GM23248 (cell line): Measurements from ENCODE around the gene SLC5A3. TPM values are rescaled to one million over a fixed set of nuclear protein-coding genes. Genes with fewer than 3 reads are reported as not detected.

Source experiments
- DNase-seq: peaks from one replicate; pipeline ENCODE4 v3.0.0-alpha.2; 2015
- H2AFZ ChIP-seq: fragments of 200-600 bp; sonication (generic); 2 replicates; pipeline ENCODE4 v1.6.1; 2016; ENCODE audit warnings: antibody characterized with exemption
- H3F3A ChIP-seq: fragments of 200-600 bp; sonication (generic); 2 replicates; pipeline ENCODE4 v1.6.1; 2016; ENCODE audit warnings: mild to moderate bottlenecking, antibody characterized with exemption, mixed run types; ENCODE audit not compliant: insufficient read depth
- H3K27ac ChIP-seq: fragments of 200-600 bp; sonication (generic); 2 replicates; pipeline ENCODE4 v1.5.1; 2016; ENCODE audit warnings: mild to moderate bottlenecking
- H3K27me3 ChIP-seq: fragments of 200-600 bp; sonication (generic); replicated peaks from 2 replicates; pipeline ENCODE4 v1.6.1; 2016; ENCODE audit warnings: mild to moderate bottlenecking; ENCODE audit not compliant: insufficient read depth
- H3K36me3 ChIP-seq: fragments of 200-600 bp; sonication (generic); 2 replicates; pipeline ENCODE4 v1.6.1; 2016; ENCODE audit warnings: low read depth, mild to moderate bottlenecking
- H3K4me1 ChIP-seq: fragments of 200-600 bp; sonication (generic); 2 replicates; pipeline ENCODE4 v1.6.1; 2016; ENCODE audit warnings: mild to moderate bottlenecking; ENCODE audit not compliant: insufficient read depth
- H3K4me2 ChIP-seq: fragments of 200-600 bp; sonication (generic); one replicate; pipeline ENCODE4 v1.6.1; 2016; ENCODE audit warnings: mild to moderate bottlenecking; ENCODE audit not compliant: unreplicated experiment
- H3K4me3 ChIP-seq: fragments of 200-600 bp; sonication (generic); 2 replicates; pipeline ENCODE4 v1.5.1; 2016; ENCODE audit warnings: mild to moderate bottlenecking
- H3K79me2 ChIP-seq: fragments of 200-600 bp; sonication (generic); 2 replicates; pipeline ENCODE4 v1.6.1; 2016; ENCODE audit warnings: mild to moderate bottlenecking; ENCODE audit not compliant: insufficient read depth
- H3K9ac ChIP-seq: fragments of 200-600 bp; sonication (generic); 2 replicates; pipeline ENCODE4 v1.6.1; 2016; ENCODE audit warnings: mild to moderate bottlenecking
- H3K9me2 ChIP-seq: fragments of 200-600 bp; sonication (generic); 2 replicates; pipeline ENCODE4 v1.6.1; 2016; ENCODE audit warnings: mixed run types, mild to moderate bottlenecking, moderate library complexity; ENCODE audit not compliant: insufficient read depth
- H3K9me3 ChIP-seq: fragments of 200-600 bp; sonication (generic); one replicate; pipeline ENCODE4 v1.6.1; 2017; ENCODE audit warnings: low read depth
- H4K20me1 ChIP-seq: fragments of 200-600 bp; sonication (generic); 2 replicates; pipeline ENCODE4 v1.6.0; 2016; ENCODE audit not compliant: insufficient read depth
- EZH2 ChIP-seq: fragments of 200-600 bp; sonication (generic); IDR thresholded peaks from 2 replicates; pipeline ENCODE4 v1.6.1; 2018; ENCODE audit warnings: antibody characterized with exemption, mild to moderate bottlenecking; ENCODE audit not compliant: insufficient read depth, poor library complexity, severe bottlenecking
- EZH2phosphoT487 ChIP-seq: fragments of 200-600 bp; sonication (generic); IDR thresholded peaks from 2 replicates; pipeline ENCODE4 v1.6.1; 2018; ENCODE audit warnings: antibody characterized with exemption, moderate library complexity, mild to moderate bottlenecking, low read depth; ENCODE audit not compliant: insufficient read depth
- WGBS, 2 experiments: methylation state at CpG; one replicate each; pipeline ENCODE4 v1.1.6; 2015 to 2017; ENCODE audit warnings: low lambda C conversion rate in 2 of 2, low coverage in 1 of 2; ENCODE audit errors: missing lambda C conversion rate in 2 of 2; 5-methylcytosine and 5-hydroxymethylcytosine counted together
- in situ Hi-C: fragments of 300-500 bp; cut with MboI; formaldehyde crosslinking; loops from 2 replicates; pipeline ENCODE4 v1.15.0; 2020
- polyA plus RNA-seq: library from polyadenylated mRNA; unstranded; fragments of >200 nt; fragmentation: Nextera tagmentation; extraction: Ambion mirVana; gene quantifications from 2 replicates; pipeline ENCODE4 v1.2.1, GENCODE V29; 2016
- total RNA-seq: library from RNA; depleted of rRNA; stranded (reverse); fragments of >200 nt; shearing (Covaris generic); gene quantifications from 2 replicates; pipeline ENCODE4 v1.2.3, GENCODE V29; 2014

Gene SLC5A3
- total and polyA plus RNA-seq, 2 experiments from 2014 or later: 3.0 to 10.8 TPM

DNA sequence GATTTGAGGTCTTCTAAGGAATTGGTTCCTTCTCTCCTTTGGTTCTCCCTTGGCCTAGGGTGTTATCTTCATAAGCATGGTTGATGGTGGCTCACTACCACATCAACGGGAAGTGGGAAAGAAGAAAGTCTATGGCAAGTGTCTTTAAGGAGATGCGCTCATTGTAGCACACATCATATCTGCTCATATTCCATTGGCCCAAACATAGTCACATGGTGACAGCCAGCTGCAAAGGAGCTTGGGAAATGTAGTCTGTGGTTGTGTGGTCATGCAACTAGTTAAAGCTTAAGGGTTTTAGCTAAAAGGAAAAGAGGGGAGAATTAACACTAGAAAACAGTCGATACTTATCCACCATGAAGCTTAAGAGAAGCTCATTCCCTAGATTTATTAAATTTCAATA, 11.4 kb upstream of the SLC5A3 start:
- Histone ChIP-seq H3K9ac (no peak overlapping the region), H3K27me3 (no peaks in the 10 kb centered on the region), H3K79me2 (no peaks in the 10 kb centered on the region), H3K36me3 (no peaks in the 10 kb centered on the region), H2AFZ (no peak overlapping the region), H4K20me1 (no peaks in the 10 kb centered on the region), H3F3A (peaks cover 9% of the 10 kb centered on the region), H3K9me3 (no peaks in the 10 kb centered on the region), H3K4me3 (no peak overlapping the region), H3K9me2 (no peaks in the 10 kb centered on the region), H3K4me1 (peaks cover 11% of the 10 kb centered on the region), H3K4me2 (no peak overlapping the region), H3K27ac (no peak overlapping the region)
- in situ Hi-C loops: no loop called here
- 84 to 85% methylated on average over 3 of the region's 3 CpGs for WGBS, 2 experiments
- no peak for DNase-seq
- TF ChIP-seq EZH2: no peak
- TF ChIP-seq EZH2phosphoT487: no peak

DNA sequence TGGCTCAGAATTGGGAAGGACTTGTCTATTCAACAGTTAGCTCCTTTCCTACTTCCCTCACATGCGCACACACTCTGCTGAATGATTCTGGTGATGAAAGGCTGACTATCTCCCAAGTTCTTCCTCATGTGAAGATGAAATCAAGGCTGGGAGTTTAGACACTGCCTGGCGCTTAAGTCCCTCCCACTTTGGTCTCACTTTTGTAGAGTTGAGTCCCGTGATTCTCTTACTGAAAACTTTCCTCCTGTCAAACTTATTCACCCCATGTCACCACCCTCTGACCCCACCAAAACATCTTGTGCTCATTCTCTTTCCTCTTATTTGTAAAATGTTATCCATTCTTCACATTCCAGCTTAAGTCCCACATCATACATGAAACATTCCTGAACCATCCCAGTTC, 8.4 kb upstream of the SLC5A3 start:
- 50 to 54% methylated on average over 3 of the region's 3 CpGs for WGBS, 2 experiments
- H2AFZ ChIP-seq: peak overlapping the region; percentile 45
- in situ Hi-C loops: no loop called here

DNA sequence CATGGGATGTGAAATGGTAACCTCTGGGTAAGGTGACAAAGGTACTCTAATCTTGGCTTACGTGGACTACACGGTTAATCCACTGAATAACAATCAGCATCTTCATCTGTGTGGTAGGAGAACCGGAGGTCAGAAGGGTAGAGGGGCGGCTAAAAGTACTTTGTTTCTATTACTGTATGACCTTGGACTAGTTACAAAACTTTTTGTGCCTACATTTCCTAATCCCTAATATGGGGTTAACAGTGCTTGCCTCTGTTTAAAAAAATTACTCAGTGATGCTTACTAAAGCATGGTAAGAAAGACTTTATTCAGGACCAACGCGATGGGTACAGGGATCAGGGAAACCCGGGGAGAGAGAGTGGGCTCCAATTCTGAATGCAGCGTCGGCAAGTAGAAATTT, 1.7 kb upstream of the SLC5A3 start:
- TF ChIP-seq EZH2phosphoT487: no peak
- no peak for TF ChIP-seq EZH2
- H3K36me3 ChIP-seq: no peaks in the 10 kb centered on the region
- H3K9me2 ChIP-seq: no peaks in the 10 kb centered on the region
- H2AFZ ChIP-seq: no peak overlapping the region
- H3K79me2 ChIP-seq: peaks cover 27% of the 10 kb centered on the region
- no peaks in the 10 kb centered on the region for H3K27me3 ChIP-seq
- in situ Hi-C loops: no loop called here
- 83% methylated on average over 9 of the region's 9 CpGs for WGBS, 2 experiments
- H3K9me3 ChIP-seq: no peaks in the 10 kb centered on the region
- H3F3A ChIP-seq: peaks cover 10% of the 10 kb centered on the region; the same call in 1 of the 2 replicates
- H3K4me3 ChIP-seq: no peak overlapping the region
- no peak overlapping the region for H3K4me2 ChIP-seq
- H3K27ac ChIP-seq: no peak overlapping the region
- H3K4me1 ChIP-seq: peaks cover 22% of the 10 kb centered on the region
- H3K9ac ChIP-seq: no peak overlapping the region
- DNase-seq: no peak
- H4K20me1 ChIP-seq: 0 out of 2 replicates have a peak, but pooled peaks cover 1% of the 10 kb centered on the region

More for the DNA sequence above, 8.4 kb upstream of the SLC5A3 start:
- H3K79me2 ChIP-seq: no peaks in the 10 kb centered on the region
- no peaks in the 10 kb centered on the region for H3K9me2 ChIP-seq
- H3K27me3 ChIP-seq: no peaks in the 10 kb centered on the region
- no peaks in the 10 kb centered on the region for H4K20me1 ChIP-seq
- no peak overlapping the region for H3K27ac ChIP-seq
- no peaks in the 10 kb centered on the region for H3K36me3 ChIP-seq
- TF ChIP-seq EZH2 (no peak), EZH2phosphoT487 (no peak)
- H3K4me2 ChIP-seq: peak overlapping the region; percentile 28
- H3F3A ChIP-seq: peaks cover 9% of the 10 kb centered on the region
- DNase-seq: peak; percentile 22
- no peaks in the 10 kb centered on the region for H3K9me3 ChIP-seq
- no peak overlapping the region for H3K4me3 ChIP-seq
- no peak overlapping the region for H3K9ac ChIP-seq
- H3K4me1 ChIP-seq: peaks cover 11% of the 10 kb centered on the region

DNA sequence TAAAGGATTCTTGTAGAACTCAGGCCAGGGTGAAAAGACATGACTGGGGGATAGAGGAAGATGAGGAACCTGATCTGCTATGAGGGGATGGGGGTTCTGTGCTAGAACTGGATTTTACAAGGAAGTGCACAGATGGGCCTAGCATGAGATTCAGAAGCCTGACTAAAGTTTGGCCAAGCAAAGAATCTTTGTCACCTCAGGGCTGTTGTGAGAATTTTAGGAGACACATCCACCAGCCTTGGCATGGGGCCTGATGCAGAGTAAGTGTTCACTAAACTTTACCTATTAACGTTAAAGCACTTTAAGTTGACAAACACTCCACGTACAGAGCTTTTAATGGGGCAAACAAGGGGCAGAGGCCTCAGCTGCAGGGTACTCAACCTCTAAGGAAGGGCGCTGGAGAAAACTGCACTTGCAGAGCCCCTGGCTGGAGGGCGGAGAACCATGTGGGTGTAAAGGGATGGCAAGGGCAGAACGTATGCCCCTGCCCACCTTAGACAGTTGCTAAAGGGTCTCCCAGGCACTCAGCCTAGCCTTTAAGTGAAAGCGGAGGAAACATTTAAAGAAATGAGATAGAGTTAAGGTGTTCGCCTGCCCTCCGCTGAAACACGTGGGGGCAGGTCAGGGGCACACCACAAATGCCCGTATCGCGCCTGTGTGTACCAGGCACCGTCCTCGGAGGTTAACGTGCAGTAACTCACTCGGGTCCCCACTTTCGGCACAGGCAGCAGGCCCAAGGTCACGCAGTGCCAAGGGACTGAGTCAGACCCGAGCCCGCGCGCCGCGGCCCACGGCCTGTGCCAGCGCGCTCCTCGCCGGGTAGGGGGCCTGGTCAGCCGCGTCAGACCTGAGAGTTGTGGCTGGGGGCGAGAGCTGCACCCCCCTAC, 990 bp upstream of the SLC5A3 start:
- H3K36me3 ChIP-seq: no peaks in the 10 kb centered on the region
- TF ChIP-seq EZH2 (no peak), EZH2phosphoT487 (no peak)
- in situ Hi-C loops: no loop called here
- 0 out of 2 replicates have a peak, but pooled peaks cover 4% of the 10 kb centered on the region for H4K20me1 ChIP-seq
- peaks cover 34% of the 10 kb centered on the region for H3K79me2 ChIP-seq
- peaks cover 24% of the 10 kb centered on the region for H3K4me1 ChIP-seq
- H2AFZ ChIP-seq: peak overlapping the region; percentile 89
- DNase-seq: peak; percentile 65
- no peaks in the 10 kb centered on the region for H3K9me2 ChIP-seq
- peaks cover 10% of the 10 kb centered on the region; the same call in 1 of the 2 replicates for H3F3A ChIP-seq
- H3K27me3 ChIP-seq: no peaks in the 10 kb centered on the region
- 30 to 49% methylated on average over 20 to 32 of the region's 32 CpGs for WGBS, 2 experiments
- H3K9me3 ChIP-seq: no peaks in the 10 kb centered on the region
- H3K27ac ChIP-seq: no peak overlapping the region
- H3K4me2 ChIP-seq: peak overlapping the region; percentile 53
- H3K4me3 ChIP-seq: peak overlapping the region; percentile 78
- H3K9ac ChIP-seq: peak overlapping the region; percentile 61; the same call in 1 of the 2 replicates
